CD4-positive, alpha-beta T cell treated with Interleukin-12 subunit alpha and Interleukin-12 subunit beta, for 1 hour (primary cell): ENCODE measurements around the gene LUC7L3.

Experiments
- DNase-seq: peaks from one replicate; pipeline ENCODE4 v3.0.0-alpha.2; 2020

LUC7L3 gene

DNA sequence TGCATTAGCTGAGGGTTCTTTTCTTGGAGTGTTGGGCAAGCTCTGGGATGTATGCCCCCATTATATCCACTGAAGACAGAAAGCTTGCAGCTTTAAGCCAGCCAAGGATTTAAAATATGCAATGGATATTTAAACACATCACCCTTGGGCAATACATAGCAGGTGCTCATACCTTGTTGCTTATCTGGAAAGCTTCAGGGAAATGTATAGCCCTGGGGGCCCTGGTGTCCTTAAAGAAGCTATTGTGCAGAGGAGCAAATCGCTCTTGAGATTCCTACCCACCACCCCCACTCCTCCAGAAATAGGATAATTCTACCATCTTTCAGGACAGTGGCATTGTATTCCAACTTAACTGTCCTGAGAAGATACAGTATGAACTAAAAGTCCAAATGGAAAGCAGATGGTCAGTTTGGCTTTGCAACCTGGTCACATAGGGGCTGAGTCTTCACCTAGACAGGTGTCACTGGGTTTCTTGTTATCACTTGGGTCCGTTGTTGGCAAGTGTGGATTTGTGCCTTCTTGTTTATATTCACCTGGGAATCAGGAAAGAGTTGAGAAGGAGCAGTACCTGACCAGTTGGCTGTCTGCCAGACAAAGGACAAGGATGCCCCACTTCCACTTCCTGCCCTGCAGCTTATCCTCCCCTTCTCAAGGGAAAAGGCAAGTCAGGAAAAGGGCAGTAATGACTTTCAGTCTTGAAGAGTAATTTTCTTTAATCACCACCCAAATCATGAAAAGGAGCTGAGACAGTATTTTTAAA, 44.5 kb downstream of the LUC7L3 start:
- no peak for DNase-seq

DNA sequence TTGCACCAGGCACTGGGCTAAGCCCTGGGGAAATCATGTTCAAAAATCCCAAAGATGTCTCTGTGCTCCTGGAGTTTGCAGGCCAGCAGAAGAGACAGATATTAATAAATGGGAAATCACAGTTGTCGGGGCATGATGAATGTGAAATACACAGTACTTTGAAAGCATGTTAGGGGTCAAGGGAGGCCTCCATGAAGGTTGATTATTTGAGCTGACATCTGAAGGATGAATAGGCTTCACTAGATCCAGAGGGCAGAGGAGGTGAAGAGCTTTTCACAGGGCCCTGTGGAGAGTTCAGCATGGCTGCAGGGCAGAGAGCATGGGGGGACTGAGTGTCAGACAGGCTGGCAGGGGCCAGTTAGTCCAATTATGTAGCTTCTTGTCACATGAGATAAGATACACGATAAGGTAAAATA, 45.3 kb downstream of the LUC7L3 start:
- no peak for DNase-seq

DNA sequence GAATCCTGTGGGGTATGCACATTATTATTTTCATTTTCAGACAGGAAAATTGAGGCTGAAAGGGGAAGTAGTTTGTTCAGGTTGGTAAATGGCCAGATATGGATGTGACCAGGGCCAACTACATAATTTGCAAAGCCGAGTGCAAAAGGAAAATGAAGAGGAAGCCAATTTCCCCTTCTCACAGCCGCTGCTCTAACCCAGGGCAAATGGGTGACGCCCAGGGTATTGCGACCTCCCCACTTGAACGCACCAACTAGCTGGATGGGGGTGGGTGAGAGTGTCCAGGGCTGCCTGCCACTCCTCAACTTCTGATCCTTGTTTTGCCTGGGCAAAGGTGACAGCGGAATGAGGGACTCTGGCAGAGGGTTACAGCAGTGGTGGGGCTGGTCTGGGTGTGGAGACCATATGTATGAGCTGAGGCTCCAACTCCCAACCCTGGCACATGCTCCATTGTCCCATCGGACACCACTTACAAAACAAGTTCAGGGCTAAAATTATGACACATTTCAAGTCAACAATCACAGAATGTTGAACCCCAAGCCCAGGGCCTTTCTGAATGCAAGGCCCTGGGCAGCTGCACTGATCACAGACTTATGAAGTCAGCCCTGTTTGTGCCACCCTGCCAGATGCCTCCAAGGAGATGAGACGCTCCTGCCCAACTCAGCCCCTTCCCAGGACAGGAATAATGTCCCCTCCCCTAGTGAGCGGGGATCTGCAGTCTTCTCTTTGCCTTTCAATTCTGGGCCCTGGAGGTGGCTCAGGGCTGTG, 46.2 kb downstream of the LUC7L3 start:
- DNase-seq: no peak

DNA sequence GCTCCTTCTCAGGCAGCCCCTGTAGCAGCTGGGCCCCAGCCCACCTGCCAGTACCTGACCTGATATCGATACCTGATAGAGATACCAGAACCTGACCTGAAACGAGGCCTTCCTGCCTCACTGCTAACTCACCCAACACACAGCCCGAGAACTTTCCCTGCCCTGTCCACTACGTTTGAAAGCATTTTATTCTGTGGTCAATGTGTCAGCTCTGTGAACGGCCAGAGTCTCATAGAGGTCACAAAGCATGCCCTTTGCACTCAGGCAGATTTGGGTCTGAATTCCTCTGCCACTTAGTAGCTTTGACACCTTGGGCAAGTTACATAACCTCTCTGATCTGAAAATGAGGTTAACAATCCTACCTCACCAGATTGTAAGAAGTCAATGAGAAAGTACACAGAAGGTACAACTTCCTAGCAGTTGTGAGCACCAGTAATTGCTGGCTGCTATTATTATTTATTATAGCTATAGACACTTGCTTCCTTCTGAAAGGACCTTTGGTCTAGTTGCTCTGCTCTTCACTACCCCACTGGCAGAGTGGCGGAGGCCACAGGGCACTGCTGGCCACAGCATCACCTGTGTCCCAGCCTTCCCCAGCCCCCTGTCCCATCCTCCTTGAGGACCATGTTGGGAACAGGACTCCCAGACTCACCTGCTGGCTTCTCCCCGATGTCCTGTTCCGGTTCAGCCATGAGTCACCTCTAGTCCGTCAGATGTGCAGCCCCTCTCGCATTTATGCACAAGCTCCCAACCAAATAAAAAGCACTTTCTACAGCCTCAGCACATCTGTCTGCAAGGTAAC, 47.0 kb downstream of the LUC7L3 start:
- DNase-seq: no peak

DNA sequence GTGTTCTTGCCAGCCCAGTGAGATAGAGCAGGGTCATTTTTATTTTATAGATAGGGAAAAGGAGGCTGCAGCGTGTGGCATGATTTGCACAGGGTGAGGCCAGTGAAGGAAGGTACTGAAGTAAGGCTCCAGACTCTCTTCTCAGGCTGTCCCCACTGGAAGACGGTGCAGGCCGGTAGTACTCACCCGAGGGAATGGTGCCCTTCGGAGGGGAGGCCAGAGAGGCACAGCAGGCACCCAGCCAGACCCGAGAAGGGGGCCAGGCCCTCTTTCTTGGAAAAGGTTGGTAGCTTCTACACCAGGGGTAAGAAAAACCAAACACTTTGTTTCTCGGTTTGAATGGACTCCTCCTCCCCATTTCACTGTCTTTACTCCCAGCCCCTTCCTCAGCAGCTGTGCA, 47.6 kb downstream of the LUC7L3 start:
- DNase-seq: no peak

DNA sequence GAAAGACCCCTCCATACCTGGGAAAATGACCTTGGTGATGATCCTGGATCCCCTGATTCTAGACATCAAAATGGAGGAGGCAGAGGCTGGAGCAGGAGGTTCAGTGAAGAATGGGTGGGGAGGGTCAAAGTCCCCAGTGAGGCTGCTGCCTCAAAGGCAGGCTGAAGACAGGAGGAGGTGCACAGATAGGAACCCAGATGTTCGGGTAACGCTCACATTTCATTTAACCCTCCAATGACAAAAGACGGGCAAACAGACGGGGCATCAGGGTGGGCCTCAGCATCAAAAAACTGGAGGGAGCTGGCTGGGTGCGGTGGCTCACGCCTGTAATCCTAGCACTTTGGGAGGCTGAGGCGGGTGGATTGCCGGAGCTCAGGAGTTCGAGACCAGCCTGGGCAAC, 48.0 kb downstream of the LUC7L3 start, which contains the start of gene ANKRD40CL:
Gene ANKRD40CL, minus strand, starts transcription at position 73 of the 400 bp plus-strand sequence. CDS start 605 bp downstream, outside the sequence.
- no peak for DNase-seq

DNA sequence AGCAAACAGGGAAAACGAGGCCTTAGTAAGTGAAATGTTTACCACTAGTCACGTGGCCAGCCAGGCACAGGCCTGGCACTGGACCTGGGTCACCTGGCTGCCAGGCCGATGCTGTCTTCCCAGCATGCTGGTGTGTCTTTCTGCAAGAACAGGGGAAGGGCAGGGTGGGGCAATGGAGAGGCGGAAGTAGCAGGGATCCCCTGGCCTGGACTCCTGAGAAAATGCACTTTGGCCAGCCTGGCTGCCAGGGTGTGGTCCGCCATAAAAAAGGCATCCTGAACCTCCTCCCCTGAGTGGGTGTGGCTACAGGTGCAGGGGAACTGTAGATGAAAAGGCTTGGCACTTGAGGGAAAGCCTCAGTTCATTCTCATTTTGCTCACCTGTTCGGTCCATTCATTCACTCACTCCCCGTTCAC, 49.0 kb downstream of the LUC7L3 start:
- no peak for DNase-seq

DNA sequence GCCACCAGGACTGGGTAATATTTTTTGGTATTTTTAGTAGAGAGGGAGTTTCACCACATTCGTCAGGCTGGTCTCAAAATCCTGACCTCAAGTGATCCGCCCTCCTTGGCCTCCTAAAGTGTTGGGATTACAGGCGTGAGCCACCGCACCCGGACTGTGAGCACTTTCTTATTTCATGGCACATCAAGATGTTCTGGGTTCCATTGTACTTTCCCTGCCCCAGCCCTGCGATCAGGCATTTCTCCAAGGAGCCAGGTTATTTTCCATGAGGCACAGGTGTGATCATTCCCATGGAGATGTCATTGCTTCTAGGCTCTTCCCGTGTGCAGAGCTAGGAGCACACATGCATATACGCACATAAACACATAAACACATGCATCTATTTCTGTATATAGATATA, 50.5 kb downstream of the LUC7L3 start:
- no peak for DNase-seq

DNA sequence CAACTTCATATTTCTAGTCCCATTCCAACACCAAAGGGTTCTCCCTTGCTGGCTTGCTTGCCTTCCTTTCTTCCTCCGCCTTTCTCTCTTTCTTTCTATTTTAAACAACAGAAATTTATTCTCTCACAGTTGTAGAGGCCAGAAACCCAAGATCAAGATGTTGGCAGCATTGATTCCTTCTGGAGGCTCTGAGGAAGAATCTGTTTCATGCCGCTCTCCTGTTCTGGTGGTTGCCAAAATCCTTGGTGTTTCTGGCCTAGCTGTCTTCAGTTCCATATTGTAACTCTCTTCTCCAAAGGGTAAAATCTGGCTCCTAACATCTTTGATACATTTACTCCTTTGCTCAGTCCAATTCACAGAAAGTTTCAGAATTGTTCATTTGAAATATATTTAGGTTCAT, 50.9 kb downstream of the LUC7L3 start:
- no peak for DNase-seq

DNA sequence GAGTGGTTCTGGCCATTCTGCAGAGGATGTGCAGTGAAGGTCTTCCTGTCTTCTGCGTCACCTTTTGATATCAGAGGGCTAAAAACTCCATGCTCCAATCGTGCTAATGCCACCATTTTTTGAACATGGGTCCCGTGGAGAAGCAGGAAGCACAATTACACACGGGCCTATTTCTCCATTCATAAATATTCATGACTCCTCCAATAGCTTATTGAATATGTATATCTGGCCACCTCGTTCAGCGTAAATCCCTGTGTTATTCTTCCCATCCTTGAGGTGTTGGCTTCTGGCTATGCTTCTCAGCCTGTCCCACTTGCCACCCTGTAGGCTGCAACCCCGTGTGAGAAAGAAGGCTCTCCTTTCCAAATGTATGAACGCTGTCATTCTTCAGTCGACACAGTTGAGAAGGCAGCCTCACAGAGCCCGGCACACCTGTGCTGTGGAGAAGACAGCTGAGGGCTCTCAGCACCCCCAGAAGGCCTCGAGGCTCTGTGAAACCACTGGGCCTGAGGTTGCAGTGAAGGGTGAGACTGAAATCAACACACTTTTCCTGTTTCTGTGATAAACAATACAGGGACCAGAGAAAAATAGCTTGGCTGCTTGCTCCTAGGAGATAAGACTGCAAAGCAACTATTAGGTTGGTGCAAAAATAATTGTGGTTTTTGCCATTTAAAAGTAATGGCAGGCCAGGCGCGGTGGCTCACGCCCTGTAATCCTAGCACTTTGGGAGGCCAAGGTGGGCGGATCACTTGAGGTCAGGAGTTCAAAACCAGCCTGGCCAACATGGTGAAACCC, 52.8 kb downstream of the LUC7L3 start:
- no peak for DNase-seq

DNA sequence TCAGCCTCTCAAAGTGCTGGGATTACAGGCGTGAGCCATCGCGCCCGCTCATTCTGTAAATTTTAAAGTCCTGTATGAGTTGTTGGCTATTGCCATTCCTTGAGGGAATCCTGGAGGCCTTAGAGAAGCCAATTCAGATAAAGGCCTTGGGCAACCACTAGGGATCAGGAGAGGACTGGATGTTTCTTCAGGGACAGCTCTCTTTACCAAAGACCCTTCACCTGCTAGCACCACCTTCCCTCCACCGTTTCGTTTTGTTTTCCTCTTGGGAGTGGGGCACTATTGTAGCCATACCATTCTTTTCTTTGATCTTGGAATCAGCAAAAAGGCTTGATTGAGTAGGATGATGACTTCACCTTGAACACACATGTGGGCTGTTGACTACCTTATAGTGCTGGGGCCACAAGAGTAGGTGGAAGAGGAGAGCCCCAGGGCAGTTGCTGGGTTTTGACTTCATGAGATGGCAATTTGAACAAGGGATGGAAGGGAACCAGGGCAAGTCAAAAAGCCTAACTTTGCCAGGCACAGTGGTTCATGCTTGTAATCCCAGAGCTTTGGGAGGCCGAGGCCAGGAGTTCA, 54.9 kb downstream of the LUC7L3 start:
- DNase-seq: no peak

DNA sequence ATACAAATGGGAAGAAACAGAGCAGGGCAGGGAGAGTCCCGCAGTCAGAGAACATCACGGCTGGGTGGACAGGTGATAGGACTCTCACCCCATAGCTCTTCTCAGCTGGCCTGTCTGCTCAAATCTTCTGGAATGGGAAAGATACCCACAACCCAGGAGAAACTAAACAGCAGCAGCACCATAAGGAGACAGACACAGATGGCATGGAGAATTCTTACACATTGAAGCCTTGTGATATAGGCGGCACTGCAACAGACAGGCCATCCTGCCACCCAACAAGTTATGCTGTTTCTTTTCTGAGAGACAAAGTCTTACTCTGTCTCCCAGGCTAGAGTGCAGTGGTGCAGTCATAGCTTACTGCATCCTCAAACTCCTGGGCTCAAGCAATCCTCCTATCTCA, 56.5 kb downstream of the LUC7L3 start:
- DNase-seq: no peak

DNA sequence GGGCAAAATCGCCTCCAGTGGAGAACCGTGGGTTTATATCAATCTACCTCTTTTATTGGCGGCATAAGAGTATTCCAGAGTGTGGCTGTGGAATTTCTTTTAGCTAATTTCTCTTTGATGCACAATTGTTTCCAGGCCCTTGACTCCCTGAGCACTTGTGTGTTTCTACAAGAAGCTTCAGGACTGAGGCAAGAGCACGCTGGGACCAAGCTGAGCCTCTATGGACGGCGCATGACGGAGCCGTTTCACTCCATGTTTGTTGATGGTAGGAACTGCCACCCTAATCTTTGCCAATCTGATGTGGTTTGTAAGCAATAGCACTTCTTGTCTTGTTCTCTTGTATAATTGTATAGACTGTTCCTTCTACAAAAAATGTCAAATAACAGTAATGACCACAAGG, 59.1 kb downstream of the LUC7L3 start:
- DNase-seq: no peak

DNA sequence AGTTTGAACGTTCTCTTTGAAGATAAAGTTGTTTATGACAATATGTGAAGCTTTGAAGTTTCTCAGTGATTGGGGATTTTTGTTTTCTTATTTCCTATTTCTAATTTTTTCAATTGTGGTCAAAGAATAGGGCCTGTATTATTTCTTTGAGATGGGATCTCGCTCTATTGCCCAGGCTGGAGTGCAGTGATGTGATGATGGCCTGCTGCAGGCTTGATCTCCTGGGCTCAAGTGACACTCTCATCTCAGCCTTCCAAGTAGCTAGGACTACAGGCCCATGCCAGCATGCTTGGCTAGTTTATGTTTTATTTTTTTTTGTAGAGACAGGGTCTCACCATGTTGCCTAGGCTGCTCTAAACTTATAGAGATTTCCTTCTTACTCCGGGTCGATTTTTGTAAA, 59.6 kb downstream of the LUC7L3 start:
- DNase-seq: no peak

DNA sequence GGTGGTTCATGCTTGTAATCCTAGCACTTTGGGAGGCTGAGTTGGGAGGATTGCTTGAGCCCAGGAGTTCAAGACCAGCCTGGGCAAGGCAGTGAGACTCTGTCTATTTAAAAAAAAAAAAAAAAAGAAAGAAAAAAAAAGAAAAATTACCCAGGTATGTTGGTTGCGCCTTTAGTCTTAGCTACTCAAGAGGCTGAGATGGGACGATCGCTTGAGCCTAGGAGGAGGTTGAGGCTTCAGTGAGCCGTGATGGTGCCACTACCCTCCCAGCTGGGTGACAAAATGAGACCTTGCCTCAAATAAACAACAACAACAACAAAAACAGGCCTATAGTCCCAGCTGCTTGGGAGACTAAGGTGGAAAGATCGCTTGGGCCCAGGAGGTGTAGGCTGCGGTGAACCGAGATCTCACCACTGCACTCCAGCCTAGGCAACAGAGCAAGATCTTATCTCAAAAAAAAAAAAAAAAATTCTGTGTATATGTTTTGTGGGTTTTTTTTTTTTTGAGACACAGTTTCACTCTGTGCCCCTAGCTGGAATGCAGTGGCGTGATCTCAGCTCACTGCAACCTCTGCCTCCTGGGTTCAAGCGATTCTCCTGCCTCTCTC, 60.4 kb downstream of the LUC7L3 start:
- peak; percentile 71 for DNase-seq

DNA sequence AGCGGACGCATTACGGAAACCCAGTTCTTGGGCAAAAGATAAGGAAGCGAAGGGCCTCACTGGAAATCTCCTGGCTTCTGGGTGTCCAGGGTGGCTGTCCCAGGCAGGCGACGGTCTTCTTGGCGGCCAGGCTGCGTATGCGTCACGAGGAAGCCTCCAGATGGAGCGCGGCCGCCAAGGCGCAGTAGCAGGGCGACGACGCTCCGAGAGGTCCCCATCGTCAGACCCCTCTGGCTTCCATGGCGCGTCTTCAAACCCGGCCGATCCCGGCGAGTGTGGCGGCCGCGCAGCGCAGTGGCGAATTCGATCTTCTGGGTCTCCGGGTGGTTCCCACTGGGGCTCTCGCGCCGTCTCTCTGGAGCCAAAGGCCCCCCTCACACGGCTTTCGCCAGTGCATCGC, 61.8 kb downstream of the LUC7L3 start:
- DNase-seq: no peak

DNA sequence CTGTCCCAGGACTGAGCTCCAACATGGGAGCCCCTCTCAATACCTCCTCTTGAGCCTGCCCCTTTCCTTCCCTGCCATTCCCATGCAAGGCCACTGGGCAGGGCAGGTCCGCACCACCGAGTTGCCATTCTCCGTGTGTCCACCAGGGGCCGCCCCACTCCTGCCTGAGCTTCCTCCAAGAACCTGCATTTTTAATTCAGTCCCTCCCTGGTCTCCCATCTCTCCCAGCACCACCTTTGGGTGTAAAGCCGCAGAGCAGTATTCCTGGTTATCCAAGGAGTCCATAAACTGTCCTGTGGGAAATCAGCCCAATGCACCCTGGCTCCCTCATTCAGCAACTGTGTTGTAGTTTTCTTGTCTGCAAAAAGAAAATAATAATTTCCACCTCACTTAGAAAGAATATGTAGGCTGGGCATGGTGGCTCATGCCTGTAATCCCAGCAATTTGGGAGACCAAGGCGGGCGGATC, 63.8 kb downstream of the LUC7L3 start:
- peak; percentile 82 for DNase-seq

DNA sequence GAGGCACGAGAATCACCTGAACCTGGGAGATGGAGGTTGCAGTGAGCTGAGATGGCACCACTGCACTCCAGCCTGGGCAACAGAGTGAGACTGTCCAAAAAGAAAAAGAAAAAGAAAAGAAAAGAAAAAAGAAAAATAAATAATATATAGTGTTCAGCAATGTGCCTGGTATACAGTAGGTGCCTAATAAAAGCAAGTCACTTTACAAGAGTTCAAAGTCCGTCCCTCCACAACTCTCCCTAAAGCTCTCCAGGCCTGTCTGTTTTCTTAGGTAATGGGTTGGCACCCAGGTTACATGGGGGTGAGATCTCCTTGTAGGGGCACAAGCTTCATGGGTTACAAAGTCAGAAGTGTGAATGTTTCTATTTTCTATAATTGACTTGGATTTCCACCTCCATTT, 64.5 kb downstream of the LUC7L3 start:
- DNase-seq: no peak

DNA sequence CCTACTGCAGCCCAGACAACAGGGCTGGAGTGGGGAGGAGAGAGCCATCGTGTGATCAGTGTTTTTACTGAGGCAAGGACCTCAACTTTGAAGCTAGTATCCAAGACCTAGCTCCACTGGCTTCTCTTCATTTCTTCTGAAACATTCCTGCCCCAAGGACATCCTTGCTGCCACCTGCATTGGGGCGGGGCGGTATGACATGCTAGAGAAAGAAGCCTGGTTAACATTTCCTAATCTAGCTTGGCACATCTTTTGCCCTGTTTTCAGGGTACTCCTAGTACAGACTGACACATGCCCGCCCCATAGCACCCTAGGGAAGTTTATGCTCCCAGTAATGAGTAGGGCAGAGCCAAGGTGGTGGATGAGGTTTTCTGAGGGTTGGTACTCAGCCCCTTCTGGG, 65.7 kb downstream of the LUC7L3 start:
- DNase-seq: no peak

DNA sequence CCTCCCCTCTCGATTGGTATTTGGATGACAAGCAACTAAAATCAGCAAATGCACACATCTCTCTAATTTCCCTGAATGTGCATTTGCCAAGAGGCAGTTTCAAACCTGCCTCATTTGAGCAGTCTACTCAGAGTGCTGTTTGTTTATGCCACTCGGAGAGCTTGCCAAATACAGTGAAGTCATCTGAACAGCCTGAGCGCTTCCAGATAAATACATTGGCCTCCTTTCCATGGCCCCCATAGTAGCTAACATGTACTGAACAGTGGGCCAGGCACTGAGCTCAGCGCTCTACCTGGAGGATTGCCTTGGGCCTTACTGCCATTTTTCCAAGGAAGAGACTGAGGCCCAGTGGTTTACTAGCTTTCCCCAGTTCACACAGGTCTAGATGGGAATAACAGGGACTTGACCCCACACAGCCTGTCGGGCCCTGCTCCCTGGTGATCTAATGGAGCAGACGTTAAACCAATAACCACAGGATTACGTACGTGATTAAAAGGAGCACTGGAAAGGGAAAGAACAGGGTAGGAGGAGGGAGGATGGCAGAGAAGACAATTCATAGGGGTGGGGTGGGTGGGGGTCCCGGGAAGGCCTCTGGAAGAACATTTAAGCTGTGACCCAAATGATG, 66.7 kb downstream of the LUC7L3 start:
- no peak for DNase-seq

DNA sequence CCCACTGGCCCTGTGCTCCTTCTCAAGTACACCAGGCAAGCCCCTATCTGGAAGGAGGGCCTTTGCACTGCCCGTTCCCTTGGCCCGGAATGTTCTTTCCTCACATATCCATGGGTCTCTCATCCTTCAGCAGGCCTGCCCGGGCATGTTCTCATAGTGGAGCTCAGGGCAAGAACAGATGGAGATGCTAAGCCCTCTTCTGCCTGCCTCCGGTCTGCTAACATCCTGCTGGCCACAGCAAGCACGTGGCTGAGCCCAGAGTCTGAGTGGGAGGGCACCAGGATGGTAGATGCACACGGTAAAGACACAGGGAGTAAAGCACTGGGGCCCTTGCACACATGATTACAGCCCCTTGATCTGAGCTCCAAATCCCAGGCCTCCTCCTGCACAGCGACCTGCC, 67.7 kb downstream of the LUC7L3 start:
- DNase-seq: no peak
